Stimulated activated CD4-positive, alpha-beta T cell treated with anti-CD3 and anti-CD28 coated beads, Interleukin-15, amount 100 ng/mL, for 48 hours (primary cell): ENCODE results near the gene TMEM218.

ENCODE experiments used
- DNase-seq, 2 donors: peaks; one replicate each; pipeline ENCODE4 v3.0.0-alpha.2; 2020; ENCODE audit warnings: low read depth in 2 of 2

Gene TMEM218

DNA sequence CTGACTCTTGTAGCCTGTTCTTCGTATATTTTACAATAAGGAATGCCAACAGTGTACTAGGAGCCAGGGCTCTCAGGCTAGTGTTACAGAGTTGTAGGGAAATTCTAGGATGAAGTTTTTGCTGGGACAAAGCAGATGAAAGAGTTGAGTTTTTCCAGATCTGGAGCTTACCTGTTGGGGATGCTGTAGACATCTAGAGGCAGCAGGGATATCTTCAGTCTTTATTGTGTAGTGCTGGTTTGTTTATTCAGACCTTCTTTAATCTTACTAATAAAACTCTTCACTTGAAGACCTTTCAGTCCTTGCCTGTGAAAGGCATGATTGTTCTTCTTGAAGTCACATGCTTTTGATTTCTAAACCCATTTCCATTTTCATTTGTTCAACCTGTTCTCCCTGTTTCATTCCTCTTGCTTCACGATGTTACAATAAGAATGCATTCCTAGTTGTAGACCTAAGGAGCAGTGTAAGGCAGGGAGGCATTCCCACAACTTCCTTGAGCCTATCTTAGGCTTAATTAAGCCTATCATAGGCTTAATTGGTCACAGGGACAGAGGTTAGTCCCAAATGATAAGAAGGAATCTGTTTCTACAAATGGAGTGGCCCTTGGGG lies 56.2 kb downstream of the TMEM218 start:
- no peak for DNase-seq

DNA sequence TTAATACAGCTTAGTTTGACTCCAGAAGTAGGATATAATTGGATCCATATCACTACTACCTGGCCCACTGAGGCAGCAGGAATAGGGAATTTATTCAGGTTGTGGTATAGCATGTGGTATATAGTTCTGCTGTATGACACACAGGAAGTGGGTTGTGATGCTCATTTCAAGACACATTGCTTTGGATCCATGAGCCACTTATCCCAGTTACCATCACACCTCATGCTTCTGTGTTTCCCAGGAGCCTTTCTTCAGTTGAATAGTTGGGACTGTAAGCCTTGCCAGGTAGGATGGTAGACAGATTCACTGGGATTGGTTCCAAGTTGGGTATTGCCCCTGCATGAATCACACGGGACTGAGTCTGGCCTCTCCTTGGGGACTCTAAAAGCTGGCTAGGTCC lies 58.3 kb downstream of the TMEM218 start:
- DNase-seq: no peak

DNA sequence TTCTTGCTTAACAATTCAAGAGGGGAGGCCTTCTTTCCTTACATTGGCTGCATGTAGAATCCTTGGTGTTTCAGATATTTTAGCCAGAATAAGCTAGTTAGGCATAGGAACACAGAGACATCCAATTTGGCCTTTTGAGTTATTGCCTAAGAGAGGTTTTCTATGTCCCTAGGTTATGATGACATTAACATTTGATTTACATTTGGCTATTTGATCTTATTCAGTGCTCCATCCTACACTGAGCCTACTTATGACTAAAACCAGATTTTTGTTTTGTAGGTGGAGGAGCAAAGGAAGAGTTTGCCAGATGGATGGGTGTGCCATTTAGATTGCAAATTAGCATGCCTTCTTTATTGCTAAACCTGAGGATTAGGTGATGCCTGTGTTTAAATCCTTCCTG lies 59.4 kb downstream of the TMEM218 start:
- DNase-seq: no peak

DNA sequence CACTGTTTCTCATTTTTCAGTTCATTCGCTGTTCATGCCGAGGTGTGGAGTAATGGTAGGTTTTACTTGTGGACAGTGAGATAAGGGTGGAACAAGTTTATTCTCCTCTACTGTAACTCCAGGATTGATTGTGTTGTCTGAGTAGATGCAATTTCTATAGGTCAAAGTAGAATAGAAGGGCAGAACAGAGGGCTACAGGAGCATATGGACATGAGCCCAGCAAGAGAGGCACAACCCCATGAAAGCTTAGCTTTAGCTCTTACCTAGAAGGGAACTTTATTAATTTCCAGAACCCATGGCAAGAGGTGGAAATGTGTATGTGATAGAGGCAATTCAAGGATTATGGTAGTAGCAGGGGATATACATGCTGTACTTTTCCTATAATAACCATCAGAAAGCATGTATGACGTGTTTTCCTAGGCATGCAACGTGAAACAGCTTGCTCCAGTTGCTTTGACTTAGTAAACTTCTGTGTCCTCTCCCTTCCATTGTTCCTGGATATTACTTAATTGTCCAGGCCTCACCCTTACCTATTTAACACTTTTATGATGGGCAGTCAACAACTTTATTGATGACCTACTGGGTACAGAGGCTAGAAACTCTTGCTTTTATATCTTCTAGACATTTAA lies 62.1 kb downstream of the TMEM218 start:
- no peak for DNase-seq
